Right lung (tissue), 5 donors: ENCODE measurements around the gene AFTPH. TPM values are rescaled to one million over a fixed set of nuclear protein-coding genes. Genes with fewer than 3 reads are reported as not detected.

ENCODE experiments used
- DNase-seq, 2 donors: peaks; one replicate each; pipeline ENCODE4 v3.0.0-alpha.2; 2013
- polyA plus RNA-seq, 5 donors: library from polyadenylated mRNA; unstranded; fragments of 120-200 nt; gene quantifications; one replicate each; pipeline versions ENCODE4 v1.2.1 to v1.2.3, GENCODE V29; 2013; ENCODE audit warnings: inconsistent platforms in 1 of 5, low replicate concordance in 1 of 5; ENCODE audit not compliant: insufficient read length in 5 of 5, insufficient read depth in 1 of 5

AFTPH gene
- polyA plus RNA-seq, 5 donors = 47.3 to 63.5 (median 56.0) TPM

GRCh38 chr2:64610316-64610855 is 86.3 kb downstream of the AFTPH start:
- no peak for DNase-seq

GRCh38 chr2:64612575-64613195 is 88.6 kb downstream of the AFTPH start:
- no peak for DNase-seq

GRCh38 chr2:64613276-64613675 is 89.1 kb downstream of the AFTPH start:
- DNase-seq = no peak

GRCh38 chr2:64615192-64615763 is 91.2 kb downstream of the AFTPH start:
- DNase-seq = no peak

DNA sequence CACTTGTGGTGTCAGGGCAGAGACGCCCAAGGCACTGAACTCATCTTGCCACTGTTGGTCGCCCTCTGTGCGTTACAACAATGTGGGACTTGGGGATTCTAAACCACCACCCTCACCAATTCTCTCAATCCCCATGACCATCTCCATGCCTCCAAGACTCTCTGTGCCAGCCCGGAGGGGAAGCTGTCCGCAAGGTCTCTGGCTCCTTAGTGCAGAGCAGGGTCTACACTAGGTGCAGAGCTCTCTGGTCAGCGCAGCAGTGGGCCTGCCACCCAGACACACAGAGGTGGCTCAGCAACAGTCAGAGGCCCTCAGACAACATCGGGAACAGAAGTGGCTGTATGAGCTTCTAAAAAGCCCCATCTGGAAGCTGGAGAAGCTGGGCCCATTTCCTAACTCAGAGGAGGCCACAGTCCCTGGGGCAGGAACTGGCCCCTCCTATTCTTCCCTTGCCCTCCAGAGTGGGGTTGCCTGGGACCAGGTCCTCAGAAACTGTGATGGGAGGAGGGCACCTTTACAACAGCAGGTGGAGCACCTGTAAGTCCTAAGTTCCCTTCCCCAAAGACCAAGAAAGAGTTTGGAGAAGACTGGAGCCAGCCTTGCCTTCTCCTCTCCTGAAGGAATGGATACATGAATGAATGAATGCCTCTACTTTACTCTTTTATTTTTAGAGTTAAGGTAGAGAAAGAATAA is 91.9 kb downstream of the AFTPH start:
- no peak for DNase-seq

DNA sequence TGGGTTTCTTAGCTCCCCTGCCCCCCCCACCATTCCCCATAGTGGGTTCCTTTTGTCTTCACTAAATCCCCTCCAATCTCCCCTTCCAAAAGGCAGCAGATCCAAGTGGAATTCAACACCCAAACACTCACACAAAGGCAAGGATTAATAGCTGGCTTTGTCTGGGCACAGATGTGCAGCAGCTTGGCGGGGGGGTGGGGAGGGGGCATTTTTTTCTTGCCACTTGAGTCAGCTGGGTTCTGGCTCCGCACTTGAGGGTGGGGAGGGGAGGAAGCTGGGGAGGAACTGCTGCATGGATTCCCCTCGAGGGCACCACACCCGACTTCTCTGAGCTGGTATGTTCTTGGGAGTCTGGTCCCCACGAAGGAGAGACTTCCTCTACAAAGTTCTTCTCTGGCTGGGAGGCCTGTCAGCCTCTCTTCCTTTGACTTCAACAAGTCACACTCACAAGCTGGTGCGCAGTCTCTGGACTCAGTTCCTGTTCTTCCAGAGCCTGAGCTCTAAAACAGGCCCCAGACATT is 93.6 kb downstream of the AFTPH start:
- no peak for DNase-seq

DNA sequence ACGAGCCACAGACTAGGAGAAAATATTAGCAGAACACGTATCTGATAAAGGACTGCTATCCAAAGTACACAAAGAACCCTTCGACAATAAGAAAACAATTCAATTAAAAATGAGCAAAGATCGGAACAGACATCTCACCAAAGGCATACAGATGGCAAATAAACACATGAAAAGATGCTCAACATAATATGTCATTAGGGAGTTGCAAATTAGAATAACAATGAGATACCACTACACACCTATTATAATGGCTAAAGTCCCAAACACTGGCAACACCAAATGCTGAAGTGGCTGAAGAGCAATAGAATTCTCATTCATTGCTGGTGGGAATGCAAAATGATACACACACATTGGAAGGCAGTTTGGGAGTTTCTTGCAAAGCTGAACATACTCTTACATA is 96.5 kb downstream of the AFTPH start:
- no peak for DNase-seq

- no peak for DNase-seq
These were observed 98.5 kb downstream of the AFTPH start for GRCh38 chr2:64622443-64623241.

DNA sequence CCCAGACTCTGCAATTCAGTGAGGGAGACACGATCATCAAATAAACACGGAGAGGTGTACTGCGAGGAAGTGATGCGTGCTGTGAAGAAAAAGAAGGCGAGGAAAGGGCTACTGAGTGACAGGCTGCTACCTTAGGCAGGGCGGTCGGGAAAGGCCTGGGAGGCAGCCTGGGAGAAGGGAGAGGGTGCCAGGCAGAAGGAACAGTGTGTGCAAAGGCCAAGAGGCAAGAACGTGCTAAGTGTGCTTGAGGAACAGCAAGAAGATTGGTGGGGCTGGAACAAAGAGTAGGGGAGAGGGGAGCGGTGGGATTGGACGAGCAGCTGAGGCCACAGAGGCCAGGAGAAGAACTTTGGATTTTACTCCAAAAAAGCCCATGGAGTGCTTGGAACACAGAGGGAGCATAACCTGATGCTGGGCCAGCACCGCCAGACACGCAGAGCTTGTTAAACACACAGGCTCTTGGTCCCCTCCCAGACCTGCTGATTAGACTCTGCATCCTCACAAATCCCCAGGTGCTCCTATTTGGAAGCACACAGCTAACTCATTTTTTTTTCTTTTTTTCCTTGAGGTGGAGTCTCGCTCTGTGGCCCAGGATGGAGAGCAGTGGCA is 99.2 kb downstream of the AFTPH start:
- no peak for DNase-seq

- no peak for DNase-seq
These were observed 100.0 kb downstream of the AFTPH start for GRCh38 chr2:64624108-64624610.

DNA sequence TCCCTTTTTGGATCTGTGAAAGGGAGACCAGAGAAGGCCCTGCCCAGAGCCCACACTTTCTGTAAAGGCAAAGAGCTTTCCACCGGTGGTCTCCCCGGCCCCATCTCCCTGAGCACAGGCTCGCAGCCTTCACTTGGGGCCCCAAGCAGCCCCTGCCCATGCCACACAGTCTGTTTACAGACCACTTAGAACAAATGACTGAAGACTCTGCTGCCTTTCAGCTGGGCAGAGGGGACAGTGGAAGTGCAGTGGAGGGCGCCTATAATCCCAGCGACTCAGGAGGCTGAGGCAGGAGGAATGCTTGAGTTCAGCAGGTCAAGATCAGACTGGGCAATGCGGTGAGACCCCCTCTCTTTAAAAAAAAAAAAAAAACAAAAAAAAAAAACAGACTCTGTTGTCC is 100.7 kb downstream of the AFTPH start:
- no peak for DNase-seq

- DNase-seq = no peak
These were observed 101.4 kb downstream of the AFTPH start for GRCh38 chr2:64625299-64626145.

DNA sequence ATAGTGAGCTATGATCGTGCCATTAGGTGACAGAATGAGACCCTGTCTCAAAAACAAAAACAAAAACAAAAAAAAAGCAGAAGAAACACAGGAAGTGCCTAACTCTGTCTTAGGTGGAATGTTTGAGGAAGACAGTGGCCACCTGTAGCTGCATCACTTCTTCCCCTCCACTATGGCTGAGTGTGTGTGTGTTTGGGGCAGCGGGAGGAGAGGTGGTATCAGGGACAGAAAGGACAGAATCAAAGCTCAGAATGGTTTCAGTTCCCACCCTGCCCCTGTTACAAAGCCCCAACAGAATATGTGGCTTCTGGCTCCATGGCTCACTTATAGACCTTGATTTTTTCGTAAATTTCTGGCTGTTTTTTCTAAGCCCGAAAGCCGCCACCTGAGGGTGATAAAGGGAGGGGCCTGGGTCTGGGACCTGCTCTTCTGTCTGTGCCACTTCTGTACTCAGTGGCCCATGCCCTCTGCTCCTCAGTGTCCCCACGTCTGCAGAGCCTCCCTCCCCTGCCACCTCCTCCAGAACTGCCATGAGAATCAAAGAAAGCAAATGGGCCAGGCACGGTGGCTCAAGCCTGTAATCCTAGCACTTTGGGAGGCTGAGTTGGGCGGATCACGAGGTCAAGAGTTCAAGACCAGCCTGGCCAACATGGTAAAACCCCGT is 102.2 kb downstream of the AFTPH start:
- no peak for DNase-seq

GRCh38 chr2:64626963-64627760 is 103.0 kb downstream of the AFTPH start:
- DNase-seq = no peak

DNA sequence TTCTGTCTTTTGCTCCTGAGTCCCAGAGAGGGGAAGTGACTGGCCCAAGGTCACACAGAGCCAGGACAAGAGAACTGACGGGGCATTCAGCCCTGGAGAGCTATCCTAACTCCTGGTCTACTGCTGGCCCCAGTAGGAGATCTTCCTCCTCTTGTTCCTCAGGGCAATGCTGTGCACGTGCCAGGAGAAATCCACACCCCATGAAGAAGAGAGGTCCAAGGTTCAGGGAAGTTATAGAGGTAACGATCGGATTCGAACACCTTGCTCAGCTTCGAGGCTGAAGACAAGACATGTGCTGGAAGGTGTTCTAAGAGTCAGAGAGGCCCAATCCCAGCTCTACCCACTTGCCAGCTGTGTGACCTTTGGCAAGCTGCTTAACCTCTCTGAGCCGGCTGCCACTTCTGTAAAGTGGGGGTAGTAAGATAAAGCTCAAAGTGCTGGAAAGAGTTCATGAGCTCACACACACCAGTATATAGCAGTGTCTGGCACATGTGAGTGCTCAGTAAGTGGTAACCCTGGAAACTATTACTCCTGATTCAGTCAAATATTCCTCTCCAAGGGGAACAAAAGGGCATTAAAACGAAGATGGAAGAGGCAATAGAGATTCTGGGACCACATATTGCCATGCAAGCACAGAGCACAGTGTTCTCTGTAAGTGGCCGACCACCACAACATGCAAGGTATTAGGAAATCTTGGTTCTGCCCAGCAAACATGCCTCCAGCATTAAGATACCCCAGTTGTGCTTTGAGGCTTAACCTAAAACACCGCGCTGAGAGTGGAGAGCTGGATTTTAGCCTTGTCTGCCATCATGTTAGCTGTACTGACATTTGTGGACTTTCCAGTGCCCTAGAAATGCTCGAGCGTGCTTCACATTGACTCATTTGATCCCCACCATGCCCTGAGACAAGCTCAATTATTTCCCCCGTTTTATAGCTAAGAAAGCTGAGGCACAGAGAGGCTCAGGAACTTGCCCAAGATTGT is 104.0 kb downstream of the AFTPH start:
- no peak for DNase-seq

DNA sequence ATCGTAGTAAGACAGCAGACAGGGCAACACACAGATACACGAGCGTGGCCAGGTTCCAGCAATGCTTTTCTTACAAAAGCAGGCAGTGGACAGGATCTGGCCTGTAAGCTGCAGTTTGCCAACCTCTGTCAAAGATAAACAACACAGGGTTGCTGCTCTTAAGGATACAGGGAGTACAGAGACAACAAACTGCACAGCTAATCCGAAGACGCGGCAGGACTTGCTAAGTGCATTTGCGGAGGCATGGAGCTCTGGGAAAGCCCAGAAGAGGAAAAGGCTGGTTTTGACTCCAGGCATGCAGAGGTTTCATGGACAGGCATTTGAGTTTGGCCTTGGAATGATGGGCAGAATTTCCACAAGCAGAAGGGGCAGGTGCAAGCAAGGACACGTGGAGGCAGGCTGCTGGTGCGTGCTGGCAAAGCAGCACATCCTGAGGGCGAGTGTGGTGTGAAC is 105.2 kb downstream of the AFTPH start:
- no peak for DNase-seq

DNA sequence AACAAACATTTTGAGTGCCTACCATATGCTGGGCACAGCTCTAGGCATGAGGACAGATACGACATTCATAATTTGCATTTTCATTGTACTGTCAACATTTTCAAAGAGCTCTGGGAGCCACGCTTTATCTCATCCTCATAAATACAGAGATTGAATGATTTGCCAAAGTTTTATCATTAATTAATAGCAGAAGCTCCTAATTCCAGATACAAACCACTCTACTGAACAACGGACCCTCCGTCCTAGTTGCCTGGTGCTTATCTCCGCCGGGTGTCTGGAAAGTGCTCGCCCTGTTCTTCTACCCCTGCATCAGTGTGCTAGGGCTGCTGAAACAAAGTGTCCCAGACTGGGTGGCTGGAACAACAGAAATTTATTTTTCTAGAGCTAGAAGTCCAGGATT is 105.7 kb downstream of the AFTPH start:
- DNase-seq = no peak

DNA sequence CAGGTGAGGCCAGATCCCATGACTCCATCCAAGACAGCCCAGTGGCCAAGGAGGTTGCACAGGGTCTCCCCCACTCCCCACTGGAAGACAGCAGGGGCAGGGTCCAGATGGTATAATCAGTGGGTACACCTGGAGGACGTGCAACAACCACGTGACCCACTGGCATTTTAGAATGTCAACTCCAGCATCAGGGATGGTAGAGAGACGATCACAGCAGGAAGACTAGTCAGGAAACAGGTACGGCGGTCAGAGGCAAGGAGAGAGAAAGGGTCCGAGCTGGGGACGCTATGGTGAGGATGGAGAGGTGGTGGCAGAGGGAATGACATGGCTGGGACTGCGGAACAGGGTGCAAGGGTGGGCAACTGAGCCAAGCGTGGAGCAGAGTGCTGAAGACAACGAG is 106.6 kb downstream of the AFTPH start:
- DNase-seq = no peak
